Measurements from ENCODE around the gene B3GNT8.

Gene B3GNT8

DNA sequence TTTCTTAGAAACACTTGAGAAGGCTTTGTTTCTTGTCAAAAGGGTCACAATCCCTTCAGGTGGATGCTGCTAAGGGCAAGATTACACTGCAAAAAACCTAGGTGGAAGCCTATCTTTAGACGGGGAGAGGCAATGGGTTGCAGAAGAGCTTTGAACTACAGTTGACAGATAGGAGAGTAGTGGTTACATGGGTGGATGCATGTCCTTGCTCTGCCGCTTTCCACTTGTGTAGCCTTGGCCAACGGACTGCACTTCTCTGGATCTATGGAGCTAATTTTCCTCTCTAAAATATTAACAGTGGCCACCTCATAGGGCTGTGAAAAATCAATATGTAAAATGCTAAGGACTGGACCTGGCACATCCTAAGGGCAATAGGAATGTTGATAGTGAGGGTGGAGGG lies 28.6 kb downstream of the B3GNT8 start:
- no peak for TF ChIP-seq CTCF (IDR thresholded peaks at IDR 0.05; ENCODE audit: low read depth, low read length, missing control alignments)
- no peak for DNase-seq (ENCODE audit: low read depth)
- peak overlapping the region; percentile 96 for H3K4me3 ChIP-seq (ENCODE audit: low read depth, low read length)

DNA sequence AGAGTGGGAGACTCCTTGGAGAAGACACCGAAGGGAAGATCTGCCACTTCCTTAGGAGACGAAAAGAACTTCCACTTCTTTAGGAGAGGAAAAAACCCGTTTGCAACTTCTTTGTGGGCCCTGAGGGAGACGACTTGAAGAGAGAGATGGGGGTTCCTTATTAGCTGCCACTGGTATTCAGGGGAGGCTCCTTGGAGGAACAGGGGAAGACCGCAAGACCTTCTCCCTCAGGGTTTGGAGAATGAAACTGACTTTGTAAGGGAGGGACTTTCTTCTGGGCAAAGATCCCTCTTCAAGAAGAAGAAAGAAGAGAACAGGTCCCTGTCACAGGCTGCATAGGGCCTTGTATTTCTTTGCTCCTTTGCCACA lies 29.1 kb downstream of the B3GNT8 start:
- H3K4me3 ChIP-seq (ENCODE audit: low read depth, low read length): peak overlapping the region; percentile 96
- TF ChIP-seq CTCF (IDR thresholded peaks at IDR 0.05; ENCODE audit: low read depth, low read length, missing control alignments): no peak
- DNase-seq (ENCODE audit: low read depth): no peak

DNA sequence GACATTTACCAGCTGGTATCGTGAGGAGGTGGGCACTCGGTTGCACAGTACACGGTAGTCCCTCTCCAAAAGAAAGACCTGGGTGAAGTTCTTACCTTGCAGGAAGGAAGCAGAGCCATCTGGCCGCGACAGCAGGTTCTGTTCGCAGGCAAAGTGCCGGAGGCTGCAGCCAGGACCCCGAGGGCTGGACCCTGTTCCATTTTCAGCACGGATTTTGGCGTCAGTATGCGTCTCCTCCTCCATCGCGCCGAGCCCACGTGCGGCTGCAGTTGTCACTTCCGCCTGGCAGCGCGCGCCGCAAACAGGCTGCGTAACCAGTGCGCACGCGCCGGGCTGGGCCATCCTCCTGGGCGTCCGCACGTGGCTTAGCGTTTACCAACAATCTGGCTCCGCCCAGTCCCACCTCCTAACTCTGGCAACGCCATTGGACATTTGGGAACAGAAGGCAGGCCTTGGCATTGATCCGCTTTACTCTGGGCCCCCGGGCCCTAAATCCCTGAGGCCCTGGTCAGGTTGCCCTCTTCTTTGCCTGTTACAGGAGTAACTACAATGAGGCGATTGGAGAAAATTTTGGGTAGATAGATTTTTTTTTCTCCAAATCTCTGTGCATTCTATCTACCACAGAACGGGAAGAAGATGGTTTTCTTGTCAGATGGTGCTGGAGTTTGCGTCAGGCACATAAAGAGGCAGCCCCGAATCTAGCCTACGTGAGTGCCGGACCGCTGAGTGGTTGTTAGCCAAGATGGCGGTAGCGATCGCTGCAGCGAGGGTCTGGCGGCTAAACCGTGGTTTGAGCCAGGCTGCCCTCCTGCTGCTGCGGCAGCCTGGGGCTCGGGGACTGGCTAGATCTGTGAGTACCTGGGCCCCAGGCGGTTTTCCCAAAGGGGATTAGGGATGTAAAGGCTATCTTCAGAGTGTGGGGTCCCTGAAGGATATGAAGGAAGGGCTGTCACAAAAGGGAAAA lies 29.8 kb downstream of the B3GNT8 start, which contains the start of the genes BCKDHA and EXOSC5:
TSS of gene BCKDHA (plus strand) at position 733 of the 964 bp plus-strand sequence. CDS start at position 743, 10 bp downstream.
TSS of gene EXOSC5 (minus strand) at position 274 of the 964 bp plus-strand sequence. CDS start at position 243, 31 bp downstream.
- peak within 1 kb of the TSS; percentile 96 for H3K4me3 ChIP-seq (ENCODE audit: low read depth, low read length)
- peak; percentile 99 for DNase-seq (ENCODE audit: low read depth)

GRCh38 chr19:41395355-41395754 lies 31.8 kb downstream of the B3GNT8 start:
- DNase-seq (ENCODE audit: low read depth): no peak
- peak overlapping the region; percentile 19; the same call in 1 of the 2 replicates for H3K4me3 ChIP-seq (ENCODE audit: low read depth, low read length)
- TF ChIP-seq CTCF (IDR thresholded peaks at IDR 0.05; ENCODE audit: low read depth, low read length, missing control alignments): no peak

More for the DNA sequence above, 29.8 kb downstream of the B3GNT8 start, which contains the start of the genes BCKDHA and EXOSC5:
- no peak for TF ChIP-seq CTCF (IDR thresholded peaks at IDR 0.05; ENCODE audit: low read depth, low read length, missing control alignments)

DNA sequence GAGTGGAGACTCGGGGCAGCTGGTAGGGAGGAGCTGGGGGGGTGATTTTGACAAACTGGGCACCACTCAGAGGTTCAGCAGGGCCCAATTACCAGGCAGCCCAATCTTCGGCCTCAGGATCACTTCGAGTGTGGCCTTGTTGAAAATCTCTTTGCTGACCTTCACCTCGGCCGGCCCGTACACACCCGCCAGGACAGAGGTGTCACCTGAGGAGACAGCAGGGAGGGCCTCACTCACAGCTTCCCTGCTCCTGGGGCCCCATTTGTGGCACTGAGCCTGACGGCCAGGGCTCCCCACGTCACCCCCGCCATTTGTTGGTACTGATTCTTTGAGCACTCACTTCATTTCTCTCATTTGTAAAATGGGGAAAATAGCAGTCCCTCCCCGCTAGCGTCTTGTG lies 34.4 kb downstream of the B3GNT8 start:
- TF ChIP-seq CTCF (IDR thresholded peaks at IDR 0.05; ENCODE audit: low read depth, low read length, missing control alignments): no peak
- H3K4me3 ChIP-seq (ENCODE audit: low read depth, low read length): no peak overlapping the region
- DNase-seq (ENCODE audit: low read depth): no peak

- DNase-seq (ENCODE audit: low read depth): no peak
- H3K4me3 ChIP-seq (ENCODE audit: low read depth, low read length): no peak overlapping the region
- TF ChIP-seq CTCF (IDR thresholded peaks at IDR 0.05; ENCODE audit: low read depth, low read length, missing control alignments): no peak
Observed at GRCh38 chr19:41391618-41392017, 35.6 kb downstream of the B3GNT8 start.
